ENCODE data around the gene ADAMTS6.

ADAMTS6 gene

DNA sequence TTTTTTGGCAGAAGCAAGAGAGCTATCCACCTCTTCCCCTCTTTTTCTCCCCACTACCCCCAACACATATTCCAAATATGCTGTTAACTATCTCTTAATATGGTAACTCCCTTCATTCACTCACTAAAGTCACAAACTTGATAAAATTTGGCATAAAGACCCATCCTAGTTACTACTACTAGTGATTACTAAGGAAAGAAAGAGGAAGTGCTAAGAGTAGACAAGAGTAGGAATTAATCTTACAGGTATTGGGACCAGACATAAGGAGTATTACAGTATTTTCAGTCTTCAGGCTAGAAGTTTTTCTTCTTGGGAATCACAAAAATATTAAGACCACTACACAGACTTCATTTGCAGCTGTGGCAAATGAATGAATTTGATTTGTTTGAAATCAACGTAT lies 2.2 kb downstream of the ADAMTS6 start:
- no peak for TF ChIP-seq CTCF (IDR thresholded peaks at IDR 0.05)

GRCh38 chr5:65478336-65478735 lies 3.4 kb downstream of the ADAMTS6 start:
- no peak for TF ChIP-seq CTCF (IDR thresholded peaks at IDR 0.05)

DNA sequence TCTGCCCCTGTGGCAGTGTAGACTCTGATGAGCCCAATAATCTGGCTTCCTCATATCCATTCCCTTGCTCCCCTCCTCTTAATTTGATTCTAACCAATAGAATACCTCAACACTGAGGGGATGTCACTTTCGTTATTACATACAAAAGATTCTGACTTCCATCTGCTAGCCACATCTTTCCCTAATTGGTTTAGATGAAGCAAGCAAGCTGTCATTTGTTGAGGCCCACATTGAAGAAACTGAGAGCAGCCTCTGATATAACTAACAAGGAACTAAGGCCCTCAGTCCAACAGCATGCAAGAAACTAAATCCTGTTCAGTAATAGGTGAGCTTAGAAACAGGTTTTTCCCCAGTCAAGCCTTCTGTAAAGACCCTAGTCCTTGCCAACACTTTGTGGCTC lies 5.8 kb downstream of the ADAMTS6 start:
- TF ChIP-seq CTCF (IDR thresholded peaks at IDR 0.05): no peak

- TF ChIP-seq CTCF (IDR thresholded peaks at IDR 0.05): no peak
These were observed 6.4 kb downstream of the ADAMTS6 start for GRCh38 chr5:65475336-65475735.

DNA sequence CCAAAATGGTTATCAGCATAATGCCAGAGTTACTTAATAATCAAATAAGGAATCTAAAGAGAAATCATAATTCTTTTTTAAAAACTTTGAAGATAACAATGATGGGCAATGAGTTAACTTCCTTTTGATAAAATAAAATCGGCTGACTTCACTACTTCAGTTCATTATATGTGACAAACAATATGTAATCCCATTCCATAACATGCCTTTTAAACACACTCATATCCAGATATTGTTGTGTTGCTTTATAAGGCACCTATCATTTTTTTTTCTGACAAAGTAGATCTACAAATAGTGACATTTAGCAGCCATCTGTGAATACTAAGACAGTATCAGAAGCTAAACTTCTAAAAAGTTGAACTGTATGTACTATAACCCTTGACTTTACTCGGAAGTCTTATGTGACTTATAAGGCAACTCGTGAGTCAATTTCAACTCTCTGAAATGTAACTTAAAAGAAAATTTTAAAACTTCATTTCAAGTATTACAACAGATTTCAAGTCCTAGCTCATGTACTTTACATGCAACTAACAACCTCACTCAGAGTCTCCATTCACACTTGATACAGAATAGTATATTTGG lies 7.5 kb downstream of the ADAMTS6 start:
- no peak for TF ChIP-seq CTCF (IDR thresholded peaks at IDR 0.05)

GRCh38 chr5:65468633-65469032 lies 13.1 kb downstream of the ADAMTS6 start:
- TF ChIP-seq CTCF (IDR thresholded peaks at IDR 0.05): no peak

DNA sequence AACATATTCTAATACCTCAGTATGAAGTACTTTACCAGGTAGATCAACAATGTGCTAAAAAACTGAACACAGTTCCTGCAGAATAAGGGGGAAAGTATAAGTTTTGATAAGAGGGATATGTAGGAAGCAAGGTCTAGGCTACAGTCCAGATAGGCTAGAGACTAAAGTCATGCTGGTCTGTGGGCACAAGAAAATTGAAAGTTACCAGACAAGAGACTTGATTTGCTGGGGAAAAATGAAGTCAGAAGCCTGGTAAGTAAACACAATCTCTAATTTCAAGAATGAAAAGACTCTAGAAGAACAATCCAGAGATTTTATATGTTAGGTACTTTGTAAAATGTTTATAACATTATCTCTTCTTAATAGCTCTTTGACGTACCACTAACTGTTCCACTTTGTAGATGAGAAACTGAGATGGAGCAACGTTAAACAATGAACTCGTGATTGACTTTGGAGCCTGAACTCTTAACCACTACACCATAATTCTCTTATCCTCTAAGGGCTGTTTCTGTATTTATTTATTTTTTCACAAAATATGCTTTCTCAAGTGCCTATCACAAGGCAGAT lies 19.5 kb downstream of the ADAMTS6 start:
- TF ChIP-seq CTCF (IDR thresholded peaks at IDR 0.05): no peak

DNA sequence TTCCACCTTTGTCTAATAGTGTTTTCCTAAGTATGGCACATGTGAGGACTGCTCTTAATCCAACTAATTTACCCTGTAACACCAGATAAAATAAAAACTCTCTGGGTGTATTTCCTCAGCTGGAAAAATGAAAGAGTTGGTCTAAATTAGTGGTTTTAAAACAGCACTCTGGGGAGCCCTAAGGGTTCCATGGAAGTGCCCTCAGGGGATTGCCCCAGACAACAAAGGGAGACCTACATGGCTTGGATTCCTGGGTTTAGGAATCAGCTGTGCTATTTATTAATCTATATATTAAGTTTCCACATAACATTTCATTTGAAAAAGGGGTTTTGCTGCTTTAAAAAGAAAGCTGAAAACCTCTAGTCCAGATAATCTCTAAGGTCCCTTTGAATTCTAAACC lies 20.2 kb downstream of the ADAMTS6 start:
- TF ChIP-seq CTCF (IDR thresholded peaks at IDR 0.05): no peak
